ENCODE results near the gene FREM1.

FREM1 gene

DNA sequence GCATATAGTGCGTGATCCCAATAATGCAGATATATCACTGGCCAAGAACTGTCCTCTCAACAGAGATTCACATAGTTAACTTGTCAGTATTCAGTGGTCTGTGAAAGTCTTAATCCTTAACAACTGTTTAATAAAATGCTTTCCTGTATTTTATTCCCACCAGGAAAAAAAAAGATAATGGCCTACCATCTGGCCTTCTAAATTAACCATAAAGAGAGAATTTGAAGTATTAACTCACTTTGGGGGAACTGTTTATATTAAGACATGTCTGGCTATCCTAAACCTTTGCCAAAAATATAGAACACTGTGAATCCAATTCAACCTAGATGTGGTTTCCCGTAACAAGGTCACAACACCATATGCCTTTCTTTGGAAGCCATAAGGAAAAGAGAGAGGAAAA lies 818 bp upstream of the FREM1 start:
- no peak for FAIRE-seq

- no peak for FAIRE-seq
These were observed 647 bp downstream of the FREM1 start for GRCh38 chr9:14909601-14909960.

DNA sequence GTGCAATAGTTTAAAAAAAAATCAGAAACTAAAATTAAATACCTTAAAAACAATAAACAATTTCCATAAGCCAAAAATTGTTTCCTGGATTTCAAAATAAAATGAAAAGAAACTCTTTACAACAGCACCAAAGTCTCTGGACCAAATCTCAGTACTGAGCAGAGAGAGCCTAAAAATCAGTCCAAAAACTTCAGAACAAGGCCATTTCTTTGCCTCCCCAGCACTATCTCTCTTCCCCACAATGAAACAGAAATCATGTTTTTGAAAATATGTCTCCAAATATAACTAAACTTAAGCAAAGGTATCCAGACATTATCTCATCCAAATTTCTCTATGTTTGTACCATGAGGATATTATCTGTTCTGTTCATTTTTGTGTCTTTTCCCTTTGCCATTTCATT lies 1.0 kb downstream of the FREM1 start:
- FAIRE-seq: no peak

GRCh38 chr9:14908295-14909180 lies 1.7 kb downstream of the FREM1 start:
- no peak for FAIRE-seq

GRCh38 chr9:14907696-14908095 lies 2.5 kb downstream of the FREM1 start:
- FAIRE-seq: no peak

GRCh38 chr9:14907360-14907685 lies 2.9 kb downstream of the FREM1 start:
- FAIRE-seq: no peak

- no peak for FAIRE-seq
These were observed 3.4 kb downstream of the FREM1 start for GRCh38 chr9:14906644-14907359.

DNA sequence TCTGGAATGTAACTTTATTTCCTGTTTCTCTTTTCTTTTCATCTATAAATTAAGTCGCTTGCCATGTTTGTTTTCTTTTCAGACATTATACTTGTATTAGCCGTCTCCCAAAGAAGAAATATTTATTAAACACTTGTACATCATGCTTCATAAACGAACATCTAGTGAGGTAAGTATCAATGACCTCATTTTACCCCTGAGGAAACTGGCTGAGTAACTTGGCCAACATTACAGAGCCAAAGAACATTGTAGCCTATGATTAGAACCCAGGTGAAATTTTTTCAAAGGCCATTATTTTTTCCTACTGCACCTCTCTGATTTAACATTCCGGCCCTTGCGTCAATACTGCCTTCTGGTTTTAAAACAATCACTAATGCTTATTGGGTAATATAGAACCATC lies 4.2 kb downstream of the FREM1 start:
- FAIRE-seq: no peak

GRCh38 chr9:14903040-14903439 lies 7.2 kb downstream of the FREM1 start:
- no peak for FAIRE-seq

DNA sequence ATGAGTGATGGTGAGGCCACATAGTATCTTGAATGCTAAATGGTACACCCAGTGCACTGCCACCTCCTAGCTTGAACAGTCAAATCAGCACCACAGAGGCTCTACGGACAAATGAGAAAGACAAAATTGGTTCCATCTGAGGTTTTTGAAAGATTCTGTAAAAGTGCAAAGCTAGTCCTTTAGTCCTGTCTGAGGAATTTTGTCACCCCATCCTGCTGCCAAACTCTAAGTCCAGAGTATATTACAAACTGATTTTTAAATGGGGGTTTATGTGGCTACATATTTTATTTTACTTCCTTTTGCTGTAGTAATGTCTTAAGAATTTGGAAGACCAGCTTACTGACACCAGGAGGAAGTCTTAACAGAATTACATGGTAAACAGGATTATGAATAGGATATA lies 7.7 kb downstream of the FREM1 start:
- no peak for FAIRE-seq

GRCh38 chr9:14899815-14900193 lies 10.4 kb downstream of the FREM1 start:
- no peak for FAIRE-seq

- FAIRE-seq: no peak
These were observed 11.0 kb downstream of the FREM1 start for GRCh38 chr9:14899042-14899814.

DNA sequence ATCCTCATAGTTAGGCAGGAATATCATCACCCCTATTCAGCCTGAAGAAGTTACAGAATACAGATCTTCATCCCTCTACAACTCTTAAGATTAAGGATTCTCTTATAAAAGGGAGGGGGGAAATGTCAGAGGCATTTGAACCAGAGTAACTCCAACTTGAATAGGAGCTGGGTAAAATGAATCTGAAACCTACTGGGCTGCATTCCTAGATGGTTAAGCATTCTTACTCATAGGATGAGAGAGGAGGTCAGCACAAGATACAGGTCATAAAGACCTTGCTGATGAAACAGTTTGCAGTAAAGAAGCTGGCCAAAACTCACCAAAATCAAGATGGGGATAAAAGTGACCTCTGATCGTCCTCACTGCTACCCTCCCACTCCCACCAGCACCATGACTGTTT lies 14.4 kb downstream of the FREM1 start:
- no peak for FAIRE-seq

- no peak for FAIRE-seq
These were observed 16.9 kb downstream of the FREM1 start for GRCh38 chr9:14893280-14893679.

DNA sequence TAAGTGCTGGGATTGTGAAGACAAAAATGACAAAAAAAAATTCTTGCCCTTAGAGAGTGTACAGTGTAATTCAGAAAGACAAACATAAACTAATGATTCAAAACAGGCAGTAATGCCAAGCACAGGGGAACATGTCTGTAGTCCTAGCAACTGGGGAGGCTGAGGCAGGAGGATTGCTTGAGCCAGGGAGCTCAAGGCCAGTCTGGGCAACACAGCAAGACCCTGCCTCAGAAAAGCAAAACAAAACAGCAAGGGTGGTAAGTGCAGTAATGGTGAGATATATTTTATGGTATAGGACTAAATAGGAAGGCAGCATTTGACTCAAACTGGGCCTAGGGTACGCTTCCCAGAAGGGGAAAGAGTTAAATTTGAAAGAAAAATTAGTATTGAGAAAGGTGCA lies 18.9 kb downstream of the FREM1 start:
- no peak for FAIRE-seq

- FAIRE-seq: no peak
These were observed 20.8 kb downstream of the FREM1 start for GRCh38 chr9:14889451-14889850.

DNA sequence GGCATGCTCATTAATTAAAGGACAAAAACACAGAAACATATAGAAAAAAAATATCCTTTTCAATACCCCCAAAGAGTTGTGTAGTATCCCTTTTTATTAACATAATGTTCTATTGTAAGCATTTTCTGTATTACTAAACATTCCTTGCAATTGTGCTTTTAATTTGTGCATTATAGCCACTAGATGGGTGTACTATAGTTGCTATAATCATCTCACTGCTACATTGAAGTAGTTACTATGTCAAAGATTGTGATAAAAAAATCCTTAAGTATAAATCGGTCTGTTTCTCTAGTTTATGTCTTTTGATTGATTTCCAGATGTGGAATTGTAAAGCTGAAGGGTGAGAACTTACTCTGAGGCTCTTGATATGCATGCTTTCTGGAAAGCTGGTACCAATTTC lies 21.4 kb downstream of the FREM1 start:
- no peak for FAIRE-seq

- no peak for FAIRE-seq
These were observed 22.0 kb downstream of the FREM1 start for GRCh38 chr9:14888272-14888671.

- FAIRE-seq: no peak
These were observed 23.1 kb downstream of the FREM1 start for GRCh38 chr9:14887149-14887548.

DNA sequence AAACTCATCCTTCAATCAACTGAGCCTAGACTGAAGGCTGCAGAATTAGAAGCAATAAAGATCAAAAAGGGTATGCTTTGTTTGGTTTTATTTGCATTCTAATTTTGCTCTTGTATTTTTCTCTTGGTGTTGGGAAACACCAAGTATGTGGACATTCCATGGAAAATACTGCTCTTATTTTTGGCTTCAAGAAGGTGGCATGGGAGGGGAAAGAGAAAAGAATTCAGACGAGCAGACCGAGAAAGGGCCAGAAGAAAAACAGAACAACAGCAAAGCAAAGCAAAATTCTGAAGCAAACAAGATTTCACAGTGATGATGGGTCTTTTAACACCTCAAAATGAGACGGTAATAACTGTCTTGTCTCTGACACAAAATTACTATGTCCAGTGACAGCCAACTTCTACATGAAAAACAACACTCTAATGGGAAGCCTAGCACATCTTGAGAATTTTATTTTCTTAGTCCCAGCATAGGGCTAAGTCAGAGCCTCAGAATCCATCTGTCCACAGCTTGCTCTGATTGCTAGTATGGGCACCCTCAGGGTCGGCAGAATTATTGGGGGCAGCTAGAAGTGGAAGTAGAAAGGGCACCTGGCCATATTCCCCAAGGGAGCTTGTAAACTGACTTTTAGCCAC lies 26.8 kb downstream of the FREM1 start:
- no peak for FAIRE-seq

DNA sequence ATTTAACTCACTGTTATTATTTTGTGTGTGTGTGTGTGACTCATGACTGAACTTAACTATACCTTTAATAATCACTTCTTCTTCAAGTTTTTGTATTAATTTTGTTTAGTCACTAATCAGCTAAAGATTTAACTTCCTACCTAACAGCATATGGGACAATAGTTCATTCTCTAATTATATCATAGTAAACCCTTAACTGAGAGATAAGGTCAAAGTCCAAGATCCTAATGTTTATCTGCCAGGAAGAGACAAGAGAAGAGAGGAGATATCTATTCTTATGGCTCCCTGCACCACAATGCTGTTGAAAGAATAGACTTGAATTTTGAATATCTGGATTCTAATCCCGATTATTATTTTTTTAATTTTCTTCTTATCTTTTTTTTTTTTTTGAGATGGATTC lies 28.1 kb downstream of the FREM1 start:
- no peak for FAIRE-seq

GRCh38 chr9:14881006-14881405 lies 29.2 kb downstream of the FREM1 start:
- FAIRE-seq: no peak

DNA sequence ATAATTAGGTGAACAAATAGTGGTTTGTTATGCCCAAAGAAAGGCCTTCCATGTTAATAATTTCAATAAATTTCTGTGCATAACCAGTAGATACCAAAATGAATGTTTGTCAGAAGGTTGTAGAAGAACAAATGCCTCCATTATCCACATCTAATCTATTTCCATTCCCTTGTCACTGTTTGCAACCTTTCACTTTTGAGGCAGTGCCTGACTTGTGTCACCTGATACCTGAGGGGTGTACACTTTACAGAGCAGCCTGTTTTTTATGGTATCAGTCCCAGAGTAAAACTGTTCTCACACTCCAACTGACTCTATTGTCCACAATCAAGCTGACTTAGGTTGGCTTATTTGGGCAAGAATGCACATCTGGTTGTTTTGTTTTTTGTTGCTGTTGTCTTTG lies 40.1 kb downstream of the FREM1 start:
- FAIRE-seq: no peak
